Measurements from ENCODE around the gene TRIP12. TPM values are rescaled to one million over a fixed set of nuclear protein-coding genes. Genes with fewer than 3 reads are reported as not detected.
"Not testable (repeated sequence)": the region's sequence is repeated elsewhere in the genome, so short reads cannot be mapped to it uniquely, and the experiment has no call there.

The TRIP12 gene
- total and polyA plus RNA-seq, 7 donors: 27.5 to 297 (median 224) TPM

GRCh38 chr2:229725716-229726574 is 195.9 kb downstream of the TRIP12 start:
- Histone ChIP-seq H3K4me3 (no peak overlapping the region), H3K36me3 (ENCODE audit: insufficient read depth in 1 of 2, low read depth in 1 of 2) (no peaks in the 10 kb centered on the region), H3K9me3 (no peaks in the 10 kb centered on the region), H3K4me1 (no peaks in the 10 kb centered on the region), H3K27me3 (ENCODE audit: insufficient read depth in 3 of 3, low read length in 2 of 3) (peaks cover 0 to 2% (median 0%) of the 10 kb centered on the region in 3 donors), H3K27ac (no peak overlapping the region)
- WGBS, 3 donors: 45 to 47% (median 46%) methylated on average over 7 of the region's 7 CpGs
- TF ChIP-seq CTCF (IDR thresholded peaks at IDR 0.05): no peak
- intact Hi-C loops (cut with DNase I): no loop called here
- ATAC-seq (no peak), DNase-seq (no peak)

- H3K36me3 ChIP-seq (ENCODE audit: insufficient read depth in 1 of 2, low read depth in 1 of 2); H3K4me3 ChIP-seq; DNase-seq; ATAC-seq; H3K27ac ChIP-seq; H3K4me1 ChIP-seq; H3K9me3 ChIP-seq; intact Hi-C loops (cut with DNase I): not testable (repeated sequence)
- 76 to 83% (median 78%) methylated on average over 3 of the region's 3 CpGs for WGBS, 3 donors
- H3K27me3 ChIP-seq (ENCODE audit: insufficient read depth in 3 of 3, low read length in 2 of 3): peaks cover 0 to 10% (median 5%) of the 10 kb centered on the region in 3 donors
Observed at GRCh38 chr2:229723192-229723591, 198.6 kb downstream of the TRIP12 start.

- DNase-seq: no peak
- H3K27ac ChIP-seq: no peak overlapping the region
- H3K27me3 ChIP-seq (ENCODE audit: insufficient read depth in 3 of 3, low read length in 2 of 3): peaks cover 0 to 37% (median 9%) of the 10 kb centered on the region in 3 donors
- intact Hi-C loops (cut with DNase I): no loop called here
- H3K9me3 ChIP-seq: no peaks in the 10 kb centered on the region
- no peaks in the 10 kb centered on the region for H3K4me1 ChIP-seq
- 67 to 73% (median 71%) methylated on average over 3 of the region's 3 CpGs for WGBS, 3 donors
- no peaks in the 10 kb centered on the region for H3K36me3 ChIP-seq (ENCODE audit: insufficient read depth in 1 of 2, low read depth in 1 of 2)
- no peak for ATAC-seq
- TF ChIP-seq CTCF (IDR thresholded peaks at IDR 0.05): no peak
- H3K4me3 ChIP-seq: no peak overlapping the region
Observed at GRCh38 chr2:229719926-229720647, 201.7 kb downstream of the TRIP12 start.

- DNase-seq (no peak), ATAC-seq (no peak)
- no peak for TF ChIP-seq CTCF (IDR thresholded peaks at IDR 0.05)
- Histone ChIP-seq H3K4me1 (no peaks in the 10 kb centered on the region), H3K27ac (no peak overlapping the region), H3K9me3 (no peaks in the 10 kb centered on the region), H3K36me3 (ENCODE audit: insufficient read depth in 1 of 2, low read depth in 1 of 2) (no peaks in the 10 kb centered on the region), H3K4me3 (no peak overlapping the region), H3K27me3 (ENCODE audit: insufficient read depth in 3 of 3, low read length in 2 of 3) (peaks cover 3 to 57% (median 20%) of the 10 kb centered on the region in 3 donors)
- intact Hi-C loops (cut with DNase I): no loop called here
- WGBS, 3 donors: 33 to 42% (median 41%) methylated on average over 2 of the region's 2 CpGs
Observed at GRCh38 chr2:229718057-229718456, 203.8 kb downstream of the TRIP12 start.

GRCh38 chr2:229715895-229716507 is 205.8 kb downstream of the TRIP12 start:
- Histone ChIP-seq H3K27ac (no peak overlapping the region), H3K36me3 (ENCODE audit: insufficient read depth in 1 of 2, low read depth in 1 of 2) (no peaks in the 10 kb centered on the region), H3K4me1 (no peaks in the 10 kb centered on the region), H3K9me3 (no peaks in the 10 kb centered on the region), H3K4me3 (no peak overlapping the region), H3K27me3 (ENCODE audit: insufficient read depth in 3 of 3, low read length in 2 of 3) (peaks cover 3 to 78% (median 20%) of the 10 kb centered on the region in 3 donors)
- no peak for ATAC-seq
- intact Hi-C loops (cut with DNase I): no loop called here
- DNase-seq: no peak
- no peak for TF ChIP-seq CTCF (IDR thresholded peaks at IDR 0.05)
- 4 to 8% (median 6%) methylated on average over 4 of the region's 4 CpGs for WGBS, 3 donors

All from psoas muscle (tissue), 8 donors.